Endothelial cell of umbilical vein (primary cell): ENCODE results near the gene TOP2B. TPM values are rescaled to one million over a fixed set of nuclear protein-coding genes. Genes with fewer than 3 reads are reported as not detected.

Source experiments
- BruUV-seq: library from RNA; stranded (reverse); fragments of 400-500 nt; replicated peaks from 2 replicates; lab custom pipeline; 2021; lab: Mats Ljungman, UMichigan
- CTCF ChIA-PET: fragments of 300-600, 350-600 bp; sonication (Branson Sonifier 250); formaldehyde crosslinking; loops from one replicate; lab custom pipeline; 2021; ENCODE audit warnings: antibody characterized with exemption, inconsistent platforms; lab: Charles Lee
- POLR2A ChIA-PET: fragments of 300-600, 350-600 bp; sonication (Branson Sonifier 250); formaldehyde crosslinking; loops from one replicate; lab custom pipeline; 2021; ENCODE audit warnings: antibody characterized with exemption, inconsistent platforms; lab: Charles Lee
- DNase-seq: peaks from one replicate; pipeline ENCODE4 v3.0.0-alpha.2; 2011; ENCODE audit warnings: low read depth, low spot score
- FAIRE-seq: peaks from 2 replicates; lab custom pipeline; 2011; peaks lifted over from hg19 to GRCh38; lab: Jason Lieb, UNC
- H2AFZ ChIP-seq: 2 replicates; pipeline ENCODE4 v1.6.0; 2012; ENCODE audit warnings: low read depth, low read length, control low read depth, inconsistent platforms
- H3K27ac ChIP-seq: 2 replicates; pipeline ENCODE4 v1.5.1; 2011; ENCODE audit warnings: low read depth, mild to moderate bottlenecking, control low read depth, low read length, moderate library complexity; ENCODE audit not compliant: insufficient read depth
- H3K27me3 ChIP-seq, 2 experiments: 2 replicates each; pipeline versions ENCODE4 v1.6.0 to v1.6.1; 2011; ENCODE audit warnings: low read length in 2 of 2, mixed read lengths in 1 of 2; ENCODE audit not compliant: control insufficient read depth in 2 of 2, insufficient read depth in 2 of 2
- H3K36me3 ChIP-seq, 2 experiments: 2 replicates in 1 of 2; 3 replicates in 1 of 2; pipeline ENCODE4 v1.5.1; 2011; ENCODE audit warnings: low read length in 2 of 2, mild to moderate bottlenecking in 1 of 2, moderate library complexity in 1 of 2; ENCODE audit not compliant: control insufficient read depth in 2 of 2, insufficient read depth in 2 of 2; ENCODE audit errors: extremely low read depth in 1 of 2
- H3K4me1 ChIP-seq: 3 replicates; pipeline ENCODE4 v1.5.1; 2011; ENCODE audit warnings: mild to moderate bottlenecking, low read length; ENCODE audit not compliant: control insufficient read depth, insufficient read depth; ENCODE audit errors: extremely low read depth
- H3K4me2 ChIP-seq: 2 replicates; pipeline ENCODE4 v1.6.1; 2011; ENCODE audit warnings: low read length, control low read depth, mixed read lengths; ENCODE audit not compliant: insufficient read depth
- H3K4me3 ChIP-seq, 3 experiments: fragments of 200-600 bp in 1 of 3; sonication (generic), shearing (Covaris generic) in 1 of 3; replicated peaks in 1 of 3; 2 replicates each; pipeline ENCODE4 v1.5.1; 2011 to 2016; ENCODE audit warnings: control low read depth in 3 of 3, low read length in 3 of 3, mild to moderate bottlenecking in 2 of 3, inconsistent platforms in 1 of 3, low read depth in 1 of 3, moderate library complexity in 1 of 3; ENCODE audit not compliant: insufficient read depth in 1 of 3
- H3K79me2 ChIP-seq: 2 replicates; pipeline ENCODE4 v1.6.0; 2012; ENCODE audit warnings: low read length, inconsistent platforms; ENCODE audit not compliant: control insufficient read depth, insufficient read depth
- H3K9ac ChIP-seq: replicated peaks from 2 replicates; pipeline ENCODE3; 2011; ENCODE audit warnings: low read length, control low read depth; ENCODE audit not compliant: insufficient read depth; ENCODE audit errors: extremely low read depth
- H3K9me1 ChIP-seq: replicated peaks from 3 replicates; pipeline ENCODE4 v1.6.0; 2011; ENCODE audit warnings: mild to moderate bottlenecking, low read length; ENCODE audit not compliant: control insufficient read depth, insufficient read depth; ENCODE audit errors: extremely low read depth
- H3K9me3 ChIP-seq: replicated peaks from 2 replicates; pipeline ENCODE4 v1.5.1; 2012; ENCODE audit warnings: low read length, inconsistent platforms; ENCODE audit not compliant: control insufficient read depth, insufficient read depth
- H4K20me1 ChIP-seq: replicated peaks from 2 replicates; pipeline ENCODE3; 2011; ENCODE audit warnings: mild to moderate bottlenecking, low read length; ENCODE audit not compliant: control insufficient read depth, insufficient read depth; ENCODE audit errors: extremely low read depth
- CTCF ChIP-seq, 2 donors: IDR thresholded peaks; 1 replicate in 1 of 2; 2 replicates in 1 of 2; pipeline ENCODE4 v1.5.1; 2011; ENCODE audit warnings: low read length in 2 of 2, mild to moderate bottlenecking in 2 of 2, moderate library complexity in 2 of 2, control low read depth in 1 of 2, inconsistent platforms in 1 of 2, low read depth in 1 of 2; ENCODE audit not compliant: insufficient read depth in 1 of 2; ENCODE audit errors: extremely low read depth in 1 of 2
- EZH2 ChIP-seq: IDR thresholded peaks from 2 replicates; pipeline ENCODE4 v1.6.1; 2012; ENCODE audit warnings: borderline replicate concordance, low read depth, mild to moderate bottlenecking, moderate library complexity, low read length, inconsistent platforms; ENCODE audit not compliant: severe bottlenecking
- FOS ChIP-seq: IDR thresholded peaks from 2 replicates; pipeline ENCODE4 v1.6.1; 2011; ENCODE audit warnings: mild to moderate bottlenecking, low read length, moderate library complexity, borderline replicate concordance; ENCODE audit not compliant: insufficient read depth
- GATA2 ChIP-seq: IDR thresholded peaks from 2 replicates; pipeline ENCODE4 v1.7.0; 2011; ENCODE audit warnings: low read depth, mild to moderate bottlenecking, moderate library complexity, mixed read lengths, low read length; ENCODE audit not compliant: insufficient read length, insufficient read depth
- JUN ChIP-seq: IDR thresholded peaks from 2 replicates; pipeline ENCODE4 v1.6.1; 2011; ENCODE audit warnings: borderline replicate concordance, low read depth; ENCODE audit not compliant: insufficient read length, insufficient read depth
- MAX ChIP-seq: IDR thresholded peaks from 2 replicates; pipeline ENCODE4 v1.6.1; 2011; ENCODE audit not compliant: insufficient read depth, insufficient read length
- MYC ChIP-seq: IDR thresholded peaks from one replicate; pipeline ENCODE4 v1.6.1; 2011; ENCODE audit warnings: mild to moderate bottlenecking, low read depth, low read length
- POLR2A ChIP-seq: IDR thresholded peaks from 2 replicates; pipeline ENCODE4 v1.6.1; 2012; ENCODE audit warnings: low read depth, mild to moderate bottlenecking, control low read depth, low read length
- POLR2AphosphoS5 ChIP-seq: IDR thresholded peaks from 2 replicates; pipeline ENCODE4 v1.6.1; 2012; ENCODE audit warnings: low read depth, mild to moderate bottlenecking, control low read depth, low read length, moderate library complexity; ENCODE audit not compliant: insufficient read depth
- dilution Hi-C: fragments of 300-500 bp; cut with MboI; formaldehyde crosslinking; loops from one replicate; pipeline ENCODE4 v1.15.0; 2019; ENCODE audit warnings: low sequenced_read_pairs; ENCODE audit not compliant: extremely low pct_ligation_motif_present
- intact Hi-C: fragments of 100-400 bp; cut with micrococcal nuclease; formaldehyde crosslinking; loops from one replicate; pipeline ENCODE4 v1.10.0; 2022
- polyA plus RNA-seq, 4 experiments: library from polyadenylated mRNA; depleted of rRNA in 3 of 4; stranded (reverse) in 3 of 4; unstranded in 1 of 4; fragments of >200 nt; gene quantifications; 2 replicates each; pipeline versions ENCODE4 v1.2.1 to v1.2.3, GENCODE V29; 2011 to 2012; ENCODE audit warnings: missing spikeins in 1 of 4
- total RNA-seq: library from RNA; stranded (reverse); gene quantifications from 2 replicates; pipeline ENCODE4 v1.2.3, GENCODE V29; 2021

TOP2B gene
- total and polyA plus RNA-seq, 2 donors (not counting 3 experiments of a cell fraction or from before 2014, with no cell fraction given) = 20.4 to 98.9 TPM

GRCh38 chr3:25564075-25564474 is 100.6 kb downstream of the TOP2B start:
- POLR2A ChIA-PET = no interaction called here
- FAIRE-seq = no peak
- dilution Hi-C loops = no loop called here

More at GRCh38 chr3:25564075-25564474, 100.6 kb downstream of the TOP2B start:
- H3K4me3 ChIP-seq = no peak overlapping the region
- no peaks in the 10 kb centered on the region for H3K79me2 ChIP-seq
- no peaks in the 10 kb centered on the region for H3K9me1 ChIP-seq
- no peaks in the 10 kb centered on the region for H3K4me1 ChIP-seq
- H3K27ac ChIP-seq = no peak overlapping the region
- H3K4me2 ChIP-seq = no peak overlapping the region
- no peaks in the 10 kb centered on the region for H3K36me3 ChIP-seq
- TF ChIP-seq EZH2 (no peak), MYC (no peak), FOS (no peak), JUN (no peak), POLR2A (no peak), CTCF (IDR thresholded peaks at IDR 0.05; ENCODE audit: extremely low read depth in 1 of 2, insufficient read depth in 1 of 2, low read depth in 1 of 2, low read length in 2 of 2) (no peak), MAX (no peak), GATA2 (no peak), POLR2AphosphoS5 (no peak)
- H3K9ac ChIP-seq = no peak overlapping the region
- CTCF ChIA-PET = interaction anchor here (1.0 to 1.8 kb wide), 2 partner anchors 30 to 64 kb away, joined by 4 to 5 read pairs; no protein-coding TSS in a partner anchor
- intact Hi-C loops = no loop called here
- no peak overlapping the region for H2AFZ ChIP-seq
- no TSS peak for BruUV-seq
- no peaks in the 10 kb centered on the region for H3K9me3 ChIP-seq
- no peak for DNase-seq
- no peaks in the 10 kb centered on the region for H4K20me1 ChIP-seq
- H3K27me3 ChIP-seq = no peaks in the 10 kb centered on the region
